ENCODE measurements around the gene EIF5. TPM values are rescaled to one million over a fixed set of nuclear protein-coding genes. Genes with fewer than 3 reads are reported as not detected.

The EIF5 gene
- total RNA-seq, 1 donor from 2014 or later: 186 TPM

- H3K27me3 ChIP-seq: no peaks in the 10 kb centered on the region
- H3K4me1 ChIP-seq: no peaks in the 10 kb centered on the region
- H3K36me3 ChIP-seq: no peaks in the 10 kb centered on the region
- TF ChIP-seq, protein P1, sequence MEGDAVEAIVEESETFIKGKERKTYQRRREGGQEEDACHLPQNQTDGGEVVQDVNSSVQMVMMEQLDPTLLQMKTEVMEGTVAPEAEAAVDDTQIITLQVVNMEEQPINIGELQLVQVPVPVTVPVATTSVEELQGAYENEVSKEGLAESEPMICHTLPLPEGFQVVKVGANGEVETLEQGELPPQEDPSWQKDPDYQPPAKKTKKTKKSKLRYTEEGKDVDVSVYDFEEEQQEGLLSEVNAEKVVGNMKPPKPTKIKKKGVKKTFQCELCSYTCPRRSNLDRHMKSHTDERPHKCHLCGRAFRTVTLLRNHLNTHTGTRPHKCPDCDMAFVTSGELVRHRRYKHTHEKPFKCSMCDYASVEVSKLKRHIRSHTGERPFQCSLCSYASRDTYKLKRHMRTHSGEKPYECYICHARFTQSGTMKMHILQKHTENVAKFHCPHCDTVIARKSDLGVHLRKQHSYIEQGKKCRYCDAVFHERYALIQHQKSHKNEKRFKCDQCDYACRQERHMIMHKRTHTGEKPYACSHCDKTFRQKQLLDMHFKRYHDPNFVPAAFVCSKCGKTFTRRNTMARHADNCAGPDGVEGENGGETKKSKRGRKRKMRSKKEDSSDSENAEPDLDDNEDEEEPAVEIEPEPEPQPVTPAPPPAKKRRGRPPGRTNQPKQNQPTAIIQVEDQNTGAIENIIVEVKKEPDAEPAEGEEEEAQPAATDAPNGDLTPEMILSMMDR (IDR thresholded peaks at IDR 0.05): no peak
- TF ChIP-seq POLR2AphosphoS5 (IDR thresholded peaks at IDR 0.05; ENCODE audit: insufficient read depth in 1 of 2, low read depth in 1 of 2) (no peak), POLR2A (IDR thresholded peaks at IDR 0.05) (no peak)
- H3K9me3 ChIP-seq: no peaks in the 10 kb centered on the region
- intact Hi-C loops (cut with DNase I): no loop called here
- no peak overlapping the region for H3K4me3 ChIP-seq
- H3K27ac ChIP-seq: no peak overlapping the region
- no peak for DNase-seq (ENCODE audit: extremely low spot score in 2 of 2)
Observed at GRCh38 chr14:103308717-103309616, 25.1 kb upstream of the EIF5 start.

DNA sequence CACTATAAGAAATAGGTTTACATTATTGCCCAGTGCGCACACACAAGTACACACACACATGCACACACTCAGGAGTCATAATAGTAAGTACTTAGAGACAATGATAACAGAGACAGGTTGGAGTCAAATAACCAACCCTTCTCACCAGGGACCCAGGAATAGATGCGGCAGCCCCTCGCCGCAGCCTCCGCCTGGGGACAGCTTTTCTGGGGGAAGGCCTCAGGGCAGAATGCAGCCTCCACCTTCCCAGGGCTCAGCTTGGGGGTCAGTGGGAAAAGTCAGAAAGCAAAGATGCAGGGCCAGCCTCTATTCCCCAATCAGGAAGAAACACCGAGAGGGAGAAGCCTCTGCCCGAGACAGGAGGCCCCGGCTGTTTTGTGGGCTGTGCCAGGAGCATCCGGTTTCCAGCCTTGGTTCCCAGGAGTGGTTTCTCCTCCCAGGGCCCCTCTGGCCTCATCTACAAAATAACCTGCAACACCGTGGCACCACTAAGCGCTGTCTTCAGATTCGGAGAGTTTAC lies 23.4 kb upstream of the EIF5 start:
- intact Hi-C loops (cut with DNase I): no loop called here

GRCh38 chr14:103311171-103311997 lies 22.7 kb upstream of the EIF5 start:
- Histone ChIP-seq H3K27ac (no peak overlapping the region), H3K9me3 (no peaks in the 10 kb centered on the region), H3K27me3 (no peaks in the 10 kb centered on the region), H3K36me3 (no peaks in the 10 kb centered on the region), H3K4me3 (no peak overlapping the region), H3K4me1 (no peaks in the 10 kb centered on the region)
- TF ChIP-seq POLR2A (IDR thresholded peaks at IDR 0.05) (no peak), POLR2AphosphoS5 (IDR thresholded peaks at IDR 0.05; ENCODE audit: insufficient read depth in 1 of 2, low read depth in 1 of 2) (no peak)
- TF ChIP-seq, protein P1 (IDR thresholded peaks at IDR 0.05): no peak
- intact Hi-C loops (cut with DNase I): no loop called here
- no peak for DNase-seq (ENCODE audit: extremely low spot score in 2 of 2)

More for the DNA sequence above, 23.4 kb upstream of the EIF5 start:
- Histone ChIP-seq H3K36me3 (no peaks in the 10 kb centered on the region), H3K27me3 (no peaks in the 10 kb centered on the region), H3K9me3 (no peaks in the 10 kb centered on the region), H3K4me3 (no peak overlapping the region), H3K27ac (no peak overlapping the region), H3K4me1 (no peaks in the 10 kb centered on the region)
- no peak for DNase-seq (ENCODE audit: extremely low spot score in 2 of 2)
- TF ChIP-seq POLR2AphosphoS5 (IDR thresholded peaks at IDR 0.05; ENCODE audit: insufficient read depth in 1 of 2, low read depth in 1 of 2): no peak
- no peak for TF ChIP-seq POLR2A (IDR thresholded peaks at IDR 0.05)
- TF ChIP-seq, protein P1 (IDR thresholded peaks at IDR 0.05): no peak

DNA sequence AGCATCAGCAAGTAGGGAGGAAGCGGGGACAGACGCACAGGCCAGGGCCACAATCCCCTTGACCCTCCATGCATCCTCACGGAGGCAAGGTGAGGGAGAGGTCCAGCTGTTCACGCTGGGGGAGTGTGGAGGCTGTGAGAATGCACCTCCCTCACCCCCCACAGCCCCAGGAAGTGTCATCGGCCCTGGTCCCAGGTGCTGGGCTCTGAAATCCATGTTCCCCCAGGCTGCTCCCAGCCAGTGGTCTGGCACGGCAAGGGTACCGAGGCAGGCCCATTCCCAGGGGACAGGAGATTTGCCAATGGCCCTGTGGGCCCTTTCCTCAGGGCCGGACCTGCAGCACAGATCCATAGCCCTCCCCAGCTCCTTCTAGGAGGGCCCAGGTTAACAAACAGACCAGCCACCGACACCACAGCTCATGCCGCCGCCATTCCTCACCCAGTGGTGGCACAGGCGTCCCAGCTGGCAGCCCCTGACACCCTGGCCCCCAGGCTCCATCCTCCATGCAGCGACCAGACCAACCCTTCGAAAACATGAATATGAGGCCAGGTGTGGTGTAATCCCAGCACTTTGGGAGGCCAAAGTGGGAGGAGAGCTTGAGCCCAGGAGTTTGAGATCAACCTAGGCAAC lies 21.9 kb upstream of the EIF5 start:
- DNase-seq (ENCODE audit: extremely low spot score in 2 of 2): no peak
- no peak overlapping the region for H3K4me3 ChIP-seq
- no peaks in the 10 kb centered on the region for H3K9me3 ChIP-seq
- intact Hi-C loops (cut with DNase I): no loop called here
- H3K27ac ChIP-seq: no peak overlapping the region
- TF ChIP-seq POLR2A (IDR thresholded peaks at IDR 0.05): no peak
- no peak for TF ChIP-seq POLR2AphosphoS5 (IDR thresholded peaks at IDR 0.05; ENCODE audit: insufficient read depth in 1 of 2, low read depth in 1 of 2)
- no peaks in the 10 kb centered on the region for H3K36me3 ChIP-seq
- H3K4me1 ChIP-seq: no peaks in the 10 kb centered on the region
- H3K27me3 ChIP-seq: no peaks in the 10 kb centered on the region

DNA sequence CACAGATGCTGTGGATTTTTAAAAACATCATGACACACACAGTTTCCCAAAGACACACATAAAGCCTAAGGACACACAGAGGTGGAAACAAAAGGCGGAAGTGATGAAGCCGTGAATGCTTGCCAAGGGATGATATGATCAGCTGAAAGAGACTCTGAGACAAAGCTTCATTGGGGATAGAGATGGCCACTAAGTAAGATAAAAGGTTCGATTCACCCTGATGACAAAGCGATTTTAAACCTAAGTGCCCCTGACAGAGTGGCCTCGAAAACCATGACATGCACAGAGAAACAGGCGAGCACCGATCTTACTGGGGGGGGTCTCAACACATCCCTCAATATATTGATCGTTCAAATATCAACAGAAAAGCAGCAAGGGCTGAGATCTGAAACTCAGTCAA lies 20.3 kb upstream of the EIF5 start:
- Histone ChIP-seq H3K27ac (no peak overlapping the region), H3K27me3 (no peaks in the 10 kb centered on the region), H3K36me3 (no peaks in the 10 kb centered on the region), H3K4me1 (no peaks in the 10 kb centered on the region), H3K9me3 (no peaks in the 10 kb centered on the region), H3K4me3 (no peak overlapping the region)
- intact Hi-C loops (cut with DNase I): no loop called here
- no peak for TF ChIP-seq POLR2AphosphoS5 (IDR thresholded peaks at IDR 0.05; ENCODE audit: insufficient read depth in 1 of 2, low read depth in 1 of 2)
- TF ChIP-seq POLR2A (IDR thresholded peaks at IDR 0.05): no peak
- TF ChIP-seq, protein P1 (IDR thresholded peaks at IDR 0.05): no peak
- no peak for DNase-seq (ENCODE audit: extremely low spot score in 2 of 2)
